Skeletal muscle cell (primary cell): ENCODE results near the gene C15orf40.
"Not testable (repeated sequence)": the region's sequence is repeated elsewhere in the genome, so short reads cannot be mapped to it uniquely, and the experiment has no call there.

ENCODE experiments used
- DNase-seq: peaks from one replicate; pipeline ENCODE4 v3.0.0-alpha.2; 2010; ENCODE audit warnings: low read depth
- H3K4me3 ChIP-seq: 2 replicates; pipeline ENCODE4 v1.5.1; 2011; ENCODE audit warnings: low read depth, mild to moderate bottlenecking, control low read depth, low read length, moderate library complexity

The C15orf40 gene

DNA sequence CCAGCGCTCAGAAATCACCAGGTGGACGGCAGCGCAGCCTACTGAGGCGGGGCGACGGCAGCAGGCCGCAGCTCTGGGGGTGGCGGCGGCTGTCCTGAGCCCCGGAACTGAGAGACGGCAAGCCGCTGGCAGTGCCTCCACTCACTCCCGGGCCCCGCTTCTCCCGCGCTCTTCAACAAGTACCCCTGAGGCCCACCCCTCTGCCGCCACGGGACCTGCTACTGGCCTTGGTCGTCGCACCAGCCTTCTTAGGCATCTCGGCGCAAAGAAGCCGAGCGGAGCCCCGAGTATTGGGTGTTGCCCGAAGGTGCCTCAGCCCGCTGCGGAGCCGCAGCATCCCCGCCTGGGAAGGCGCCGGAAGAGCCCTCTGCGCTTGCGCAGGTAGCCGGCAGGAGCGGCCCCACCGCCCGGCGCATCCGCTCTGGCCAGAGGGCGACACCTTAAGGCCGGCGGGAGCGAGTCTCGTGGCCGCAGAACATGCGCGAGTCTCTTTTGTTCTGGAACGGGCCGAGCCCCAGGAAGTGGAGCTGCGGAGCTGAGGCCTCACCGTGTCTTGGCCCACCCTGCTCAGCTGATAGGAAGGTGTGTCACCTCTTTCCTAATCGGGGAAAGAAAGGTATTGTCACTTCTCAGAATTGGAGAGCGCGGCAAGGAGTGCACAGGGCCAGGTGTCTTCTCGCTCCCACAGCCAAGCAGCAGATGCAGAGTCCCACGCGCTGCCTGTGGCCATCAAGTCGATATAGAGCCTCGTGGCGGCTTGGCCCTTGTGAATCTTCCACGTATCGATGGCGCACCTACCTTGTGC lies at the start of gene C15orf40:
TSS of gene C15orf40 (minus strand) at position 369 of the 805 bp plus-strand sequence. CDS start at position 337, 32 bp downstream.
- H3K4me3 ChIP-seq = peak within 1 kb of the TSS; percentile 99
- DNase-seq = peak; percentile 67

- H3K4me3 ChIP-seq = no peak overlapping the region
- DNase-seq = no peak
Observed at GRCh38 chr15:83057696-83058376, 46.4 kb upstream of the C15orf40 start.

- no peak overlapping the region for H3K4me3 ChIP-seq
Observed at GRCh38 chr15:83057002-83057401, 45.6 kb upstream of the C15orf40 start.

GRCh38 chr15:83053151-83053550 lies 41.7 kb upstream of the C15orf40 start:
- peak; percentile 51 for DNase-seq
- no peak overlapping the region for H3K4me3 ChIP-seq

More at GRCh38 chr15:83057002-83057401, 45.6 kb upstream of the C15orf40 start:
- no peak for DNase-seq

DNA sequence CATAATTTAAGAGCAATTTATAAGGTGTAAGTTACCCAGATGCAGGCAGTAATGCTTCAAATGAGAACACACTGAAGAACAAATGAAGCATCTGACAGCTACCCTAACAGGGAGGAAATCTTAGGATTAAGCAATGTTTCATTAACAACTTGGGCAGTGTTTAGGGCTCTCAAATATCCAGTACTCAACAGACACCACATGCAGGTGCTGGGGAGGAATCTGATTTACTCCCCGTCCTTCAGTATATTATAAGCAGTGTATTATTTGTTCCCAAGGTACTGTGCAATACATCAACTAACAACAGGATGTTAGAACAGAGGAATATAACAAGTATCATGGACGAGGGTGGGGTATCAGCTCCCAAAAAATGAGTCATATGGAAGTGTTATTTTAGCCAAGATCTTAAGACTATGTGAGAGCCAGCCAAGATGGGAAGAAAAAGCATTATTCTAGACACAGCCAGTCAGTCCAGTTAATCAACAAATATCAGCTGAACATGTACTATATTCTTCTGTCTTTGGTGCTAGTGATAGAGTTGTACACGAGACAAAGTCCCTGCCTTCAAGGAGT lies 35.2 kb upstream of the C15orf40 start:
- peak; percentile 31 for DNase-seq
- no peak overlapping the region for H3K4me3 ChIP-seq

DNA sequence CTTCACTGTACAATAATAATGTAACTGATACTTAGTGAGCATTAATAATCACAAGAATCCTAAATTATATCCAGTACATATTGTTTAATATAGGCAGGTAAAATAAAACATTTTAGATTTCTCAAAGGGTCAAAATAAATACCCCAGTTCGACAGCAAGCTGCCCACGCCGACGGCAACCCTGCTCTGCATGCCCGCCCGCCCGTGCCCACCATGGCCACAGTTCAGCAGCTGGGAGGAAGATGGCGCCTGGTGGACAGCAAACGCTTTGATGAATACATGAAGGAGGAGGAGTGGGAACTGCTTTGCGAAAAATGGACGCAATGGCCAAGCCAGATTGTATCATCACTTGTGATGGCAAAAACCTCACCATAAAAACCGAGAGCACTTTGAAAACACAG lies 32.7 kb upstream of the C15orf40 start:
- DNase-seq = no peak
- H3K4me3 ChIP-seq = no peak overlapping the region

DNA sequence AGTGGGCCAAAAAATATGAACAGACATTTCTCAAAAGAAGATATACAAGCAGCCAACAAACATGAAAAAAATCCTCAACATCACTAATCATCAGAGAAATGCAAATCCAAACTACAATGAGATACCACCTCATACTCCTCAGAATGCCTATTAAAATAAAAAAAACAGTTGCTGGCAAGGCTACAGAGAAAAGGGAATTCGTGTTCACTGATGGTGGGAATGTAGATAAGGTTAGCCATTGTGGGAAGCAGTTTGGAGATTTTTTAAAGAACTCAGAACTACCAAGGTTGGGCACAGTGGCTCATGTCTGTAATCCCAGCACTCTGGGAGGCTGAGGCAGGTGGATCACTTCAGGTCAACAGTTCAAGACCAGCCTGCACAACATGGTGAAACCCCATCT lies 27.8 kb upstream of the C15orf40 start:
- H3K4me3 ChIP-seq = no peak overlapping the region
- DNase-seq = no peak

DNA sequence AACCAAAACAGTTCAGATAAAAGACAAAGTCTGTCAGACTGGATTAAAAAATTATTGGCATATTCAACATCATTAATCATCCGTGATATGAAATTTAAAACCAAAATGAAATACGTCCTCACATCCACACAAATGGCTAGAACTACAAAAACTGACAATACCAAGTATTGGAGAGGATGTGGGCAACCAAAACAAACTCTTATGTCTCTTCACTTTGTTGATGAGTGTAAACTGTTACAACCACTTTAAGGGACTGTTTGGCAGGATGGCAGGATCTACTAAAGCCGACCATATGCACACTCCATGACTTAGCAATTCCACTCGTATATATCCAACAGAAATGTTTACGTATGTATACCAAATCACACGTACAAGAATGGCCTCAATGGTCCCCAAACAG lies 24.8 kb upstream of the C15orf40 start:
- H3K4me3 ChIP-seq = no peak overlapping the region
- DNase-seq = no peak

DNA sequence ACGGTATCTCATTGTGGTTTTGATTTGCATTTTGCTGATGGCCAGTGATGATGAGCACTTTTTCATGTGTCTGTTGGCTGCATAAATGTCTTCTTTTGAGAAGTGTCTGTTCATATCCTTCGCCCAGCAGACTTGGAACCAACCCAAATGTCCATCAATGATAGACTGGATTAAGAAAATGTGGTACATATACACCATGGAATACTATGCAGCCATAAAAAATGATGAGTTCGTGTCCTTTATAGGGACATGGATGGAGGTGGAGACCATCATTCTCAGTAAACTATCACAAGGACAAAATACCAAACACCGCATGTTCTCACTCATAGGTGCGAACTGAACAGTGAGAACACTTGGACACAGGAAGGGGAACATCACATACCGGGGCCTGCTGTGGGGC lies 19.8 kb upstream of the C15orf40 start:
- not testable (repeated sequence) for DNase-seq, H3K4me3 ChIP-seq

DNA sequence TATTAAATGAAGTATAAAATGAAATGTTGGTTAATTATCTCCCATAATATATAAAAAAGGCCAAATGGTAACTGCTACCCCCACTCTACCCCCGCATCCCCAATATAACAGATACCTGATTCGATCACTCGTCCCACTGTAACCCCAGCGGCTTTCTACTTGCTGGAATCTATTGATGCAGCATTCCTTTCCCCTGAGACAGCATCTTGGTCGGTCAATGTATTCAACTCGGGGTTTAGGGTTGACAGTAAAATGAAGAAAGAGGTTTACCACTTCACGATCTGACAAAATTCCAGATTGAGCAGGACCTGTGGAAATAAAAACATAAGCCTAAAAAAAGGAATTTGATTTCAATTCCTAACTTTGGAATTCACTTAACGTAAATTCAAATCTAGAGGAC lies 18.6 kb upstream of the C15orf40 start:
- no peak for DNase-seq
- no peak overlapping the region for H3K4me3 ChIP-seq

DNA sequence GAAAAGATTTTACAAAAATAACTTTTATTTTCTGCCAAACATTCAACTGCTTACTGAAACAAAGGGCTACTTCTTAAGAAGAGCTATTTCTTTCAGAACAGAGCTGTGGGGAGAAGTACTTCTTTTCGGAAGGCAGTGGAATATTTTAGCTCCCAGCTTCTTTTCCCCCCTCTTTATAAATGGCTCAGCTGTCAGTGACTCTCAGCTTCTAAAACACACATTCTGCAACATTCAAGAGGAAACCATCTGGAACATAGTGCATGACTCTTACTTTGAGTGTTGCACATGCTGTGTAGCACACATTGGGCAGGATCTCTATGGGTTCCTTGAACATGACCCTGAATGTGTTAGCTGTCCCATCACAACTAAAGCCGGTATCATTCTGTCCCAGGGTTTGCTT lies 7.0 kb upstream of the C15orf40 start:
- DNase-seq = no peak
- no peak overlapping the region for H3K4me3 ChIP-seq

GRCh38 chr15:83016906-83017305 lies 5.5 kb upstream of the C15orf40 start:
- no peak overlapping the region for H3K4me3 ChIP-seq
- no peak for DNase-seq

GRCh38 chr15:83015361-83015760 lies 3.9 kb upstream of the C15orf40 start:
- no peak overlapping the region for H3K4me3 ChIP-seq
- DNase-seq = no peak

DNA sequence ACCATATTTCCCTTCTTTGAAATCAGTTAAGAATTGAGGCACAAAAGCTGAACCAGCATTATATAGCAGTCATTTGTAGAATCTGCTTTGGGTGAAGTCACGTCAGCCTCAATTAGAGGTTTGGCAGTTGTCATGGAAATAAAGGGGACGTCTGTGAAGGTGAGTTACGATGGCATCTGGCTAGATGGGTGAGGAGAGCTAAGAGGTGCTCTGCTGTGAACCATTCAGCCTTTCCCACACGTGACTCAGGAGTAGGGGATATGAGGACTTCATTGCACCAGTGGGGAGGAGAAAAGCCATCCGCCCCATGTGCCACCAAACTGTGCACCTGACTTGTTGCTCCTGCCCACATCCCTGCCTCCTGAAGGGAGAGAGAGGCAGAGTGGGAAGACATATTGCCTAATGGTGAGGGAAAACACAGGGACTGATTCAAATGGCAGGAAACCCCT lies 2.8 kb upstream of the C15orf40 start:
- no peak for DNase-seq
- H3K4me3 ChIP-seq = no peak overlapping the region

DNA sequence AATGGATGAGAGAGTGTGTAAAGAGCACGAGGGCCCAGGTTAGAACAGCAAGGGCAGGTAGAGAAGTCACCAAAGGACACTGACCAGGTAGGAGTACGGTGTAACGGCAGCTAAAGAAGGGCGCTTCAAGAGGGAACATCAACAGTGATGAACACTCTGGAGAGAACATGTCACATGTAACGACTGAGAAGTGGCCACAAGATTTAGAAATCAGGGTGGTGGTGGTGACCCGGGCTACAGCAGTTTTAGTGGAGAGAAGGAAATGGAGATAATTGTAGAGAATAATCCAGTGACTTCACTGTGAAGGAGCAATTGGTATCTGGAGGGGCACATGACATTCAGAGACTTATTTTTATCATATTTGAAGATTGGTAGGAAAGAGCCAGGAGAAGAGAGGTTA lies 1.2 kb upstream of the C15orf40 start:
- H3K4me3 ChIP-seq = no peak overlapping the region
- DNase-seq = no peak

DNA sequence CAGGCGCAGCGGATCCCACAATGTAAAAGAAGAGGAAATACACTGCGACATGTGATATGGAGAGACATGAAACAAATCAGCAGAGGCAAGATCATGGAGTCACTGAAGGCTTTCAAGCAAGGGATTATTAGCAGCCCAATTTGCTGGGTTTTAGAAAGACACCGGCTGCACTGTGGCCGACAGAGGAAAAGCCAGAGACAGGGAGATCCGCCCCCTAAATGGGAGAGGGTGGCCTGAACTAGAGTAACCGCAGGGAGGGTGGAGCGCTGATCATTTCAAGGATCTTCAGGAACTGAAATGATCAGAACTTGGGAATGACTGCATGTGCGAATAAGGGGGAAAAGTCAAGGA lies 612 bp upstream of the C15orf40 start:
- no peak for DNase-seq
- peak overlapping the region; percentile 99 for H3K4me3 ChIP-seq

DNA sequence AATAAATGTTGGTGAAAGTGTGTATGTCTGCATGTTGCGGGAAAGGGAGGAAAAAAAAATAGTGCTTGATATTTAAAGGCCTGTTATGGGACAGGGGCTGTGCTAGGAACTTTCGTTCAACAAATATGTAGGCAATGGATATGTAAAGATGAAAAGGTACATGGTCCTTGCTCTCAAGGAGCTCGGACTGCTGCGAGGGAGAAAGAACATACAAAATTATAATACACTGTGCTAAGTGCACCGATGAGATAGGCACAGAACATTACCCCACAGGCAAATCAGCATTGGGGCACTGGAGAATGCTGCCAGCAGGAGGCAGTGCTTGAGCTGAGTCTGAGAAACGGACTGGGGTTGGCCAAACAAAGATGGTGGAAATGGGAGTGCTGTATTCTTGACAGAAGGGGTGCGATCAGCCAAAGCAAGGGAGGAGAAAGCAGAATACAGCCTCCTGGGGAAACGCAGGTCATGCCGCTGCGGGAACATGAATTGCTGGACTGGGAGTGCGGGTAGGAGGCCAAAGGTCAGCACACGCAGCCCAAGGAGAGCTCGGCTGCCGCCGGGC lies 649 bp downstream of the C15orf40 start:
- peak; percentile 24 for DNase-seq
- H3K4me3 ChIP-seq = peak overlapping the region; percentile 99

- not testable (repeated sequence) for DNase-seq, H3K4me3 ChIP-seq
Observed at GRCh38 chr15:83000672-83001031, 10.8 kb downstream of the C15orf40 start.

GRCh38 chr15:82999905-83000671 lies 11.4 kb downstream of the C15orf40 start:
- DNase-seq = peak; percentile 20
- peak overlapping the region; percentile 39 for H3K4me3 ChIP-seq

DNA sequence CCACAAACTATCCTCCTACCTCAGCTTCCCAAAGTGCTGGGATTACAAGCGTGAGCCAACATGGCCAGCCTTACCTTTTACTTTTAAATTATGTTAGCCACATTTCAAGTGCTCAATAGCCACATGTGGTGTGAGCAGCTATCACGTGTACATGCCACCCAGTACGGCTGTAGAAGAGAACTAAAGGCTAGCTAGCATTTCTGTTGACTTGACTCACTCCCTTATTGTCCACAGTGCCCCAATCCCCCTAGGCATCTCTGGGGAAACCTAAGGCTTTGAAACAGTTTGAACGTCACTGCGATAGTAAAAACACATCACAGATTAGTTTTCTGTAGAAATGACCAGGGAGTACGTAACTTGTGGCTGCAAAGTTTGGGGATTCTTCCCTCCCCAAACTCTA lies 12.0 kb downstream of the C15orf40 start:
- no peak overlapping the region for H3K4me3 ChIP-seq
- DNase-seq = no peak
